GM19395 (cell line): ENCODE data around the gene MACIR.

Experiments used
- ATAC-seq: cut with Tn5 transposase; IDR thresholded peaks from one replicate; pipeline ENCODE4 v1.9.1; 2021; ENCODE audit warnings: mild to moderate bottlenecking, moderate library complexity; ENCODE audit not compliant: unreplicated experiment

The MACIR gene

GRCh38 chr5:103289024-103289423, 30.5 kb downstream of the MACIR start:
- no peak for ATAC-seq

GRCh38 chr5:103290846-103291245, 32.3 kb downstream of the MACIR start:
- no peak for ATAC-seq

GRCh38 chr5:103291606-103292005, 33.0 kb downstream of the MACIR start:
- no peak for ATAC-seq

- no peak for ATAC-seq
These were observed 34.5 kb downstream of the MACIR start for GRCh38 chr5:103293099-103293498.

- no peak for ATAC-seq
These were observed 35.2 kb downstream of the MACIR start for GRCh38 chr5:103293719-103294118.

GRCh38 chr5:103294906-103295305, 36.3 kb downstream of the MACIR start:
- no peak for ATAC-seq

GRCh38 chr5:103295424-103295823, 36.9 kb downstream of the MACIR start:
- no peak for ATAC-seq

GRCh38 chr5:103295871-103296270, 37.3 kb downstream of the MACIR start:
- ATAC-seq: no peak

GRCh38 chr5:103298117-103298516, 39.6 kb downstream of the MACIR start:
- ATAC-seq: no peak

- ATAC-seq: no peak
These were observed 40.1 kb downstream of the MACIR start for GRCh38 chr5:103298607-103299188.

- ATAC-seq: no peak
These were observed 47.2 kb downstream of the MACIR start for GRCh38 chr5:103305809-103306208.

- no peak for ATAC-seq
These were observed 48.9 kb downstream of the MACIR start for GRCh38 chr5:103307470-103307869.

GRCh38 chr5:103308774-103309173, 50.2 kb downstream of the MACIR start:
- no peak for ATAC-seq

- ATAC-seq: no peak
These were observed 54.5 kb downstream of the MACIR start for GRCh38 chr5:103313056-103313455.

GRCh38 chr5:103315455-103315854, 56.9 kb downstream of the MACIR start:
- ATAC-seq: no peak

- ATAC-seq: no peak
These were observed 68.9 kb downstream of the MACIR start for GRCh38 chr5:103327451-103327850.

GRCh38 chr5:103327893-103328292, 69.3 kb downstream of the MACIR start:
- ATAC-seq: no peak
